Measurements from ENCODE around the gene TOMM6.
"Not testable (repeated sequence)": the region's sequence is repeated elsewhere in the genome, so short reads cannot be mapped to it uniquely, and the experiment has no call there.

Gene TOMM6

DNA sequence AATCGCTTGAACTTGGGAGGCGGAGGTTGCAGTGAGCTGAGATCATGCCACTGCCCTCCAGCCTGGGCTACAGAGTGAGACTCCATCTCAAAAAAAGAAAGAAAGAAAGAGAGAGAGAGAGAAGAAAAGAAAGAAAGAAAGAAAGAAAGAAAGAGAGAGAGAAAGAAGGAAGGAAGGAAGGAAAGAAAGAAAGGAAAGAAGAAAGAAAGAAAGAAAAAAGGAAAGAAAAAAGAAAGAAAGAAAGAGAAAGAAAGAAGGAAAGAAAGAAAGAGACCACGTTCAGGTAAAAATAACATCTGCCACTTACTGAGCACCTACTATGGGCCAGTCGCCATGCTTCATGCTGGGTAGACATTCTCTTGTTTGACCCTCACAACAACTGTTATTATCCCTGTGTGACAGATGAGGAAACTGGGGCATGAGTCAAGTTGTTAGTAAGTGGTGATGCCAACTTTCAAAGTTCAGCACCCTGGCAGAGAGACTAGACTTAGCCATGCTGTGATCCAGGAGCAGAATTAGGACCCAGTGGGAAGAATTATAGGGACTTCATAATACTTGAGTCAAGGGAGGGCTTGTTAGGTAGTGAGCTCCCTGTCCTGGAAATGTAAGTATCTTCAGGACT, 21.3 kb upstream of the TOMM6 start:
- DNase-seq, result not testable (repeated sequence)

DNA sequence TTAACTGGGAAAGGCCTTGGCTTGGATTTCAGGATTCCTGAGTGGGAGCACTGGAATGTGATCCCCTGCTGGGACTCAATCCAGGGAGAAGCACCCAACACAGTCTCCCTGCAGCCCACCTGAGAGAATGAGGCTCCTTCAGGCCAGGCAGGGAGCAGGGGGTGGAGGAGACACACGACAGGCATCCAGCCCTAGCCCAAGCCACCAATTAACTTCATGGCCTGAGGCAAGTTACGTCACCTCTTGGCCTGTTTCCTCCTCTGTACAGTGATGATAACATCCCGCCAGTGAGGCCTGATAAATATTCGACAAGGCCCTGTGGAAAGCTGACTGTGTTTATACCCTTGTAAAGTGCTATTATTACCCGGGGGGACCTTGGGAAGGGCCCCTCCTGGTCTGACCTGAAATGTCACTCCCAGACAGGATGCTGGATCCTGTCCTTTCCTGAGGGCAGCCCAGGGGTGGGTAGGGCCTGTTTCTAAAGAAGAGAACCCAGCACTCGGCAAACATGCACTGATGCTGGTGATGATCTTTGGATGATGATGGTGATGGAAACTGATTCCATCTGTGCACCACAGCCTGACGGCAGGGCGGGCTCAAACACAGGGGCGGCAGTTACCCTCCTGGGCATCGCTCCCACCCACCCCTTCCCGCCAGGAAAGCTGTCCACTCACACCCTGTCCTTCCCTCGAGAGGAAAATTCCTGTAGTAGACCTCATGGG, 20.2 kb upstream of the TOMM6 start:
- DNase-seq, result no peak

DNA sequence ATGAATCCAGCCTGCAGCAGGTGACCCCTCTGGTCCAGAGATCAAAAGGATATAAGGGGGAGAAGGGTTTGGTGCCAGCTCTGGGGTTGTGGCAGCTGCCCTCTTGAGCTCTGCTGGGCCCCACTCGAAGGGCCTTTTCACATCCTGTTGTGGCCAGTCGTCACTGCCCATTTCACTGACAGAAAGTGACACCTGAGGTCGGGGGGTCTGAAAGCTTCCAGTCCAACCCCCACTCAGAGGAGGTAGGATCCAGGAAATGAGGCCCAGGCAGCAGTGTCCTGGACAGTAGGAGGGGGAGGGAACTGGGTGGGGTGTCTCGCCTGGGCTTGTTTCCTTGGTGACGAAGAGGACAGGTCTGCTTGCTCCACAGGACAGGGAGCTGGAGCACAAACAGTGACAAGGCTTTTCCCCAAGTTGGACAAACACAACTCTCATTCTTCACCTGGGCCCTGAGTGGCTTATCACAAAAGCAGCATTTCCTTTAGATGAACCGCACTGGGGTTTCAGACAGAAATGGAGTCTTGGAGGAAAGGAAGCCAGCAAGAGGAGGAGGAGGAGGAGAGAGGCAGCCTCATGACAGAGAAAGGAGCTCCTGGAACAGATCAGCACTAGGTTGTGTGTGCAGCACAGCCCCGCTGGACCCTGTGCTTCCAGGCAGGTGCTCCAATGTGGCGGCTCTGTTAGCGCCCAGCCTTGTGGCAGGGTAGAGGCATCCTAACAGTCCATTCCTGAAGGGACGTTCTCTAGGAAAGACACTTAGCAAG, 18.8 kb upstream of the TOMM6 start:
- DNase-seq, result no peak

DNA sequence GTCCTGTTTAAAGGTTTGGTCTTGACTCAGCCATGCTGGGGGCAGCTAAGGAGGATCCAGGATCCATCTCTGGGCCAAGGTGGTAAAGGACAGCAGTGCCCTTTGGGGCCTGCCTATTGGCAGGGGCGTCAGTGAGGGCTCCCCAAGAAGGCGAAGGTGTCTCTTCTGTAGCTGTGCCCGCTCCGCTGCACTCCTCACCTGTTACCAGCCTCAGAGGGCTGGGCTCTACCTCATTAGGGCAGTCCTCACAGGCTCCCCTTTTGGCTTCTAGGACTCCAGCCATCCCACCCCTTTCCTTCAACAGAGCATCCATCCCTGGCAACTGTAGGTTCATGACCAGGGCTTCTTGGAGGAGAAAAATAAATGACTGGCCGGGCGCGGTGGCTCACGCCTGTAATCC, 18.1 kb upstream of the TOMM6 start:
- no peak for DNase-seq

DNA sequence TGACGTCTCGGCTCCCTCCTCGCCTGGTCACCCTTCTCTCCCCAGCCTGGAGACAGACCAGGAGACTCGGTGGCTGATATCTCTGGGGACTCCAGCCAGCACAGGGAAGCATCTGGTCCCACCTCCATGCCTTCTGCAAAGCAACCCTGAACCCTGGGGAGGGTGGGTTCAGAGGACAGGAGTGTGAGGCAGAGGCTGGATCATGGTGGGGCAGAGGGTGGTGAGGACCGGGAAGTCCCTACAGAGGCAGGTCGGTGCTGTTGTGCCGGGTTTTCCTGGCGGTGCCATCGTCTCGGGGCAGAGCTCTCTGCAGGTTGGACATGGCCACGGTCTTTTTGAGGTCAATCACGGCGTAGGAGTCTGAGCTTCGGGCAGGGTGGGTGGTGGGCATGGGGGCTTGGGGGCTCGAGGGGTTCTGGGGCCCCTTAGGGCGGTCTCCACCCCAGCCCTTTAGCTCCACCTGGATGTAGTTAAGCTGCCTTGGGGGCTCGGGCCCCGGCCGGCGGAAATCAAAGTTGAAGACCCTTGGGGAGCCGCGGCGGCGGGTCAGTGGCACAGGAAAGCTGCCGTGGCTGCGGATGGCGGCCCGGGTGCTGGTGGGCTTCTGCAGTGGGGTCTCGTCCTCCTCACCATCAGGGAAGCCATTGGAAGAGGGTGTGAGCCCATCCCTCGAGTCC, 17.0 kb upstream of the TOMM6 start:
- no peak for DNase-seq

DNA sequence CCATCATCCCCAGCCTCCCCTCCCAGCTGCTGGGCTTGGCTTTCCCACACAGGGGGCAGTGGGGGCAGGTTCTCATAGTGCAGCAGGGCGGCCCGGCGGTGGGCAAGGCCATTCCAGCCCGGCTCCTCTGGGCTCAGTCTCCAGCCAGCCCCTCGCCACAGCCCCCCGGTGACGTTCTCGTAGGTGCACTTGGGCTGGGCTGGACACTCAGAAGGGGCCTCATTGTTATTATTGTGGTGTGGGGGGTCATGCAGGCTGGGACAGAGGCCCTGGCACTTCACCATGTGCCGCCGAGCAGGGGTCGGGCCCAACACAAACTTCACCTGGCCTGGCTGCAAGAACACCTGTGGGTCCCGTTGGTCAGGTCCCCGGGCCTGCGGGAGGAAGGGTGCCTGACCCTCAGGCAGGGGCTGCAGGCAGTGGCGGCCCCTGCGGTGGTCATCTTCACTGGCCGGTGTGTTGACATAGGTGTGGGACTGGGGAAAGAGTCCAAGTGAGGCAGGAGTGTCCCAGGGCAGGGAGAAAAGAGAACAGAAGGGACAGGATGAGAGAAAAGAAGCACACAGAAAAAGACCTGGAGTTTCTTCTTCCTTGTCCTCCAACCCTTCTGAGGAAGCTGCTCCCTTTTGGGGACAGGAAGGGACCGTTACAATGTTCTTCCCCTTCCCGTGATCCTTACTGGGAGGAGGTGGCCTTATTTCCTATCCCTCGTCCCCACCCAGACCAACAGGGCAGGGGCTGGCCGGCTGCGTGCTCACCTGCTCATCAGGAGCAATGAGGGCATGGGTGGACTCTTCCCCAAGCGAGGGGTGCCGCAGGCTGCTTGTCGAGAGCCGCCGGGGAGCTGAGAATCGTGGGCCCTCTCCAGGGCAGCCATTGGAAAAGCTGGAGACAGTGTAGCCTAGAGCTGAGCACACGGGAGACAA, 16.2 kb upstream of the TOMM6 start:
- DNase-seq, result no peak

DNA sequence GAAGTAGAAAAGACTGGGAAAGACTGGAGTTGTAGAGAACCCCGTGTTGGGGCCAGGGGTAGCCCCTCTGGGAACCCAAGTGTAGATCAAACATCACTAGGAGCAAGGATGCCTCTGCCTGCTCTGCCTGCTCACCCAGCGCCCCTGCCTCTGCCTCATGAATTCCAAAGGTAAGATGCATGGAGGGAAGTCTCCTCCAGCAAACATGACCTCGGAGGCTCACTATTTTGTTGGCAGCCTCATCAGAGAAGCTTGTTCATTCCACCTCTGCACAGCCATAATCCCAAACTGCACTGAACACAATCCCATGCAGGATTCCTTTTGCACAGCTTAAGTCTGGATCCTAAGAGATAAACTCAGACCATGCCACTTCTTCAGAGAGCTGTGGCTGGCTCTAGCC, 12.7 kb upstream of the TOMM6 start:
- no peak for DNase-seq

DNA sequence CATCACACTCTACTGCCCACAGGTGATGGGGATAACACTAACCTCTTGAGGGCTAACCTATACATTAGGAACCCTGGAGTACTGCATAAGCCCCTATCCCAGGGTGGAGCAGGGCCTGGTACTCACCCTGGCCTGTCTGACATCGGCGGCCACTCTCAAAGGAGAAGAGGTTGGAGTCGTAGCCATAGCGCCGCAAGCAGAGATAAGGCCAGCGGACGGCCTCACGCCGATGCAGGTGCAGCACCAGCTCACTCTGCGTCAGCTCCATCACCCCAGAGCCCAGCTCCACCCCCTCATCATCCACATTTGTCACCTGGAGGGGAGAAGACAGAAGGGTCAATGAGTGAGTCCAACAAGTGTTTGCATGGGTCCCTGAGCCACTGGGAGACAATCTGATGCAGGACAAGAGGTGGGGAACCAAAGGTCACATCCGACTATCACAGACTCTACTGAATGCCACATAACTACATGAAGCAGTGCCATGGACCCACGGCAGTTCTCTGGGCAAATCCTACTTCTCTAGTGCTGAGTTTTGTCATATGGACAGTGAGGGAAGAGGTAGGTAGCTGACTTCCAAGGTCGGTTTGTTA, 12.1 kb upstream of the TOMM6 start:
- no peak for DNase-seq

DNA sequence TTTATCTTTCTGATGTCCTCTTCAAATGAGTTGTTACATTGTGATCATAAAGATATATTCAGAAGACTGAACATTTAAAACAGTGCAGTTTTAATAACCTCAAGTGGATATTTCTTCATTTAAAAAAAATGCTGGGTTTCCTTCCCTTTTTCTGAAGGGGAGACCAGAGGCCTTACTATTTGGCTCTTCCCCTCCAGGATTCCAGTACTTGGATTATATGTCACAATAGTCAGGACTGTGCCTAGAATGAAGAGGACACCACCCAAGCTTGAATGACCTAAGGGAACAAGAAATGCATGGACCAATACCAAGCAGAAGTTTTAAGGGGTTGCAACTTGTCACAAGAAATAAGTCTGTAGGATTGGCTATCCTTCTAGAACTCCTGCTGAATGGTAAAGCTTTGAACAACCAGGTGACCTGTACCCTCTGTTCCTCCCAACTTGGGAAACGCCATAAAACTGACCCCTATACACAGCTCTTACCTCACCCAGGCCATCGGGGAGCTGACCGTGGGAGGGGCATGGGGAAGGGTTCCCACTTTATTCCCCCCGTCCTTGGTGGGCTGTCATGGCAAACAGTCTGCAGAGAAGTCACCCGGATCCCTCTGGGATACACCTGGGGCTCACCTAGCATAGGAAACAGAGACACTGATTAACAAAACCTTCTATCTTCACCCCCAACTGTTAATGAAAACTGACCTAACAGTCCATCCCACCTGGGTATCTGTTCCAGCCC, 9.8 kb upstream of the TOMM6 start:
- no peak for DNase-seq

DNA sequence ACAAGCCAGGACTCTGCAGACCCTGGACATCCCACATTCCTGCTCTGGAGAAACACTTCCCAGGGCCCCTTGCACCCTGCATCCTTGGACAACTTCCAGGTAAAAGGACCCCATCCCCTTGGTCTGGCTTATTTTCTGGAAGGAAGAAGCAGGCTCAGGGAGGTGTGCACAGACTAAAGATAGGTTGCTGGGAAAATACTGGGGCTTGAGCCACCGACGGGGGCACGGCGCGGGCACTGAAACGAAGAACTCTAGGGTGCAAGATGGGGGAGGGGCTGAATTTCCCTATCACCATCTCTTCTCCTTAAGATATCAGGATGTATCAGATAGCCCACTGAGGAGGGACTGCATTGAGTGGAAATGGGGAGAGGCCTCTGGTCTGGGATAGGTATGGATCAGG, 8.6 kb upstream of the TOMM6 start:
- DNase-seq, result no peak

DNA sequence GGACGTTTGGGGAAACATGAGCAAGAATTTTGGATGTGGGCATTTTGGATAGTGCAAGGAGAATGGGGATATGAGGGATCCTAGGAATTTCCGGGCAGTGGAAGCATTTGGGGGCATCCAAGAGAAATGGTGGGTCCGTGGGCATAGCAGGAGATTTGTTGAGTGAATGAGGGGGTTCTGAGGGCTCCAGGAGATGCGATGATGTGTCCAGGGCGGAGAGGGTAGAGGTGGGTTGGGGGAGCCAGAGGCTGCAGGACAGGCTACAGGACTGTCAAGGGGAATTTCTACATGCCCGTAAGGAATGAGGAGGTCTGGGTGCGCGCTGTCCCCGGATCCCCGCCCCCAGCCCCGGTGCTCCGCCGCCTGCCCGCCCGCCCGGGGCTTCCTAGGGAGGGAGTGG, 8.2 kb upstream of the TOMM6 start:
- no peak for DNase-seq

DNA sequence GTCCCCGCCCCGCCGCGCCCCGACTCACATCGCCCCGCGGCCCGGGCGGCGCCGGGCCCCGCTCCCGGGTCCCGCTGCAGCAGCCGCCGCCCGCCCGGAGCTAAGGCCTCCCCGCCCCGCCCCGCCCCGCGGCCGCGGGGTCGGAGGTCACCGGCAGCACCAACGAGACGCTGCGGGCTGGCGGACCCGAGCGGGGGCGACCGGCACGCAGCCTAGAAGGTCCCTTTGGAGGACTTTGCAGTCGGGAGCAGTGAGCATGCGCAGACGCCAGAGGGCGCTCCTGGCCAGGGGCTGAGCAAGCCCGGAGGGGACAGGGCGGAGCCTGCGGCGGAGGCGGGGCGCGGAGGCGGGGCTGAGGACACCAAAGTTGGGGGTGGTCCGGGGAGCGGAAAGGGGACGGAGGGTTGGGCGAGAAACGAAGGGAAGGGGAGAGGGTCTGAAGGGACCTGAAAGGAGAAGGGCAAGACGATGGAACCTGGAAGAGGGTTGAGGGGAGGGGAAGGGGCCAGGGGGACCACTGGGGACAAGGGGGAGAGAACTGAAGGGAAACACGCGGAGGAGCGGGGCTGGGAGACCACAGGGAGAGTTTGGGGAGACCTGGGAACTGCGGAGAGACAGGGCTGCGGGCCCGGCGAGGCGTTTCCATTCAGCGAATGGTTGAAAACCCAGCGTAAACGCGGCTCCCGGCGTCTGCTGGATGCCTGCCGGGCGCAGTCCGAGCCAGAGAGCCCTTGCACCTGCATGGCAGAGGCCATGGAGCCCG, 7.5 kb upstream of the TOMM6 start, which contains the start of gene FRS3:
FRS3 (minus strand) TSS at position 113 of the 763 bp plus-strand sequence. CDS start 2,913 bp downstream, outside the sequence.
- DNase-seq, result peak; percentile 99

DNA sequence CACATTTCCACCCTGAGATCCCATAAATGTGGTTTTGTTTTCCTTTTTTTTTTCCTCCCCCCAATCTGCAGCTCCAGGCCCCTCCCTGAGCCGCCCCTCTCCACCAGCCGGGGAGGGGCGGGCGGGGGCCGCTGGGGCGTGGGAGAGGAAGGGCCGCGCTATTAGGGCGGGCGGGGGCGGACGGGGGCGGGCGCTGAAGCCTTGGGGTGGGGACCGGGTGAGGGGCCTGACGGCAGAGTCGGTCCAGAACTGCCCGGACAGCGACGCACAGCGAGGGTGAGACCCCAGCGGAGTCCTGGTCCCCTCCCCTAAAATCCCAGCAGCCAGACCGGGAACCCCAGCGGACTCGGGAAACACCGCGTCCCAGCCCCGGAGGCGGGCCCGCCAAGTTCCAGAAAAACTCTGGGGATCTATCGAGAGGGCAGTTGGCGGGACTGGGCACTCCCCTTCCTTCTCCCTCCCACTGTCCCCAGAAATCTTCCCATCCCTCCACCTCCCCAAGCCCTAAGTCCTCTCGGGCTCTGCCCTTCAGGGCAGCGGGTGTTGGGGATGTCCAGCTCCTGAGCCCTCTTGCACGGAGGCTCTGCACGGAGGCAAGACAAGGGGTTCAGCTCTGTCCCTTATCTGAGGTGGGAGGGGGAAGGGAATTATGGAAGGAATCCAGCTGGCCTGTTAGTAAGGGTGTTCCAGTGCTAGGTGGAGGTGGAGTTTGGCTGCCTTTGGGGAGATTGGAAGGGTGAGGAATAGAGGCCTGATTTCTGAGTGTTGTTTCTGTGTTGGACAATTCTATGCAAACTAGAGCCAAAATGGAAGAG, 6.7 kb upstream of the TOMM6 start, which contains the start of gene PRICKLE4:
PRICKLE4 (plus strand) TSS at position 232 of the 815 bp plus-strand sequence. CDS start 2,692 bp downstream, outside the sequence.
- no peak for DNase-seq

DNA sequence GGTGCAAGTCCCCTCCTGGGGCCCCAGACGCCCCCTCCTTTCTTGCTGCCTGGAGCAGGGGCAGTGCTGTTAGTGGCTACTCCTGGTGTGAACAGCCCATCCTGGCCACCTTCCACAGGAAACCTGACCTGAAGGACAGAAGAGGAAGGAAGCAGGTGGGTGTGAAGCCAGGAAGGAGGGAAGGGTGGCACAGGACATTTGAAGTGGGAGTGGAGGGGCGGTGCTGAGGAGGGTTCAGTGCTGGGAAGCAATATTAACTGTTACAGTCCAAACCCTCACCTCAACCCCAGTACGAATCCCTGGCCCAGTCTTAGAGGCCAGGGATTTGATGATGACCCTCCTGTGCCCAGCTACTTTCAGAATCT, 6.1 kb upstream of the TOMM6 start:
- DNase-seq, result no peak

DNA sequence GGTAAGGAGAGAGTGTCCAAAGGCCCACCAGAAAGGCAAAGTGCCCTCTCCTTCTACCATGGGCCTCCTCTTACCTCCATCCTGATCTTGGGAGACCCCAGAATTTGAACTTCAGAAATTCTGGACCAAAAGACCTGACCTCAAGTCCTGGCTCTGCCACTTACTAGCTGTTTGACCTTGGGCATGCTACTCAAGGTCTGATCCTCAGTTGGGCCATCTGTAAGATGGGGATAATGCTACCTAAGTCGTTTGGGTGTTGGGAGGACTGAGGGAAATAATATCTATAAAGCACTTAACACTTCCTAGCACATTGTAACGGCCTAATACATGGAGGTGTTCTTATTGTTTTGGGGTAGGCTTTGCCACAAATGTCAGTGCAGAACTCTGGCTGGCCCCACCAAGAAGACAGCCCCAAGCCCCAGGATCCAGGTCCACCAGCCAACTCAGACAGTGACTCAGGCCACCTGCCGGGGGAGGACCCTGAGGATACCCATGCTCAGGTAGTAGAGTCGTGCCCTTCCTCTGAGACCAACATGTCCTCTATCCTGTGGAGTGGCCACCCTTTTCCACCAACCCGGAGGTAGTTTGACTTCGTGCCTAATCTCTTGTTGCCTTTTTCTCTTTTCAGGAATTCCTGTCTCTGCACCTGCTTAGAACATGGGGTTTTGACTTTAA, 4.3 kb upstream of the TOMM6 start:
- DNase-seq, result no peak

DNA sequence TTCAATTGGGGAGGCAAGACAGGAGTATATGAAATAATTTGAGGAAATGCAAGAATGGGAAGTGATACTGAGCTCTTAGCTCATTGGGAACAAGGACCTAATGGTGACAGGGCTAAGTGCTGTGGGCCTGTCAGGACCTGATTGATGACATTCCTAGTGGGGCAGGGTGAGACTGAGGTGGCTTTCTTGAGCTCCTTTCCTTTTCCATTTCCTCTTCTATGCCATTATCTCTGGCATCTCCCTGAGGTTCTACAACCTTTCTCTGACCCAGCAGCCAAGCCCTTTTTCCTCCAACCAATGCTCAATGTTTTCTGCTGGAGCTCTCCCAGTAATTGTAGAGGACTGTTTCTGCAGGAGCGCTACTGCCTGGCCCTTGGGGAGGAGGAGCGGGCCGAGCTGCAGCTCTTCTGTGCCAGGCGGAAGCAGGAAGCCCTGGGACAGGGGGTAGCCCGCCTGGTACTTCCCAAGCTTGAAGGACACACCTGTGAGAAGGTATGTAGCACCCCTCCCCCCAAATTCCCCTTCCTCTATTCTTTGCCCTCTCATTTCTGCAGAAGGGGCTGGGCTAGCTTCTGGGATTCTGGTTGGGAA, 2.8 kb upstream of the TOMM6 start:
- DNase-seq, result no peak

DNA sequence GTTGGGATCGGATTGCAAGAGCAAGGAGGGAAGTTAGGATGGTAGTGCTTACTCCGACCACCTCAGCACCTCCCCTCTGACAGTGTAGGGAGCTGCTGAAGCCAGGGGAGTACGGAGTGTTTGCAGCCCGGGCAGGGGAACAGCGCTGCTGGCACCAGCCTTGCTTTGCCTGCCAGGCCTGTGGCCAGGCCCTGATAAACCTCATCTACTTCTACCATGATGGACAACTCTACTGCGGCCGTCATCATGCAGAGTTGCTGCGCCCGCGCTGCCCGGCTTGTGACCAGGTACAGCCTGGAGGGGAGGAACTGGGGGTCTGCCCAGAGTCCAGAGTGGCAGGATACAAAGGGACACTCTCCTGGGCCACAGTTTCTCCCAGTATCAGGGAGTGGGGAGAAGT, 2.2 kb upstream of the TOMM6 start:
- DNase-seq, result no peak

DNA sequence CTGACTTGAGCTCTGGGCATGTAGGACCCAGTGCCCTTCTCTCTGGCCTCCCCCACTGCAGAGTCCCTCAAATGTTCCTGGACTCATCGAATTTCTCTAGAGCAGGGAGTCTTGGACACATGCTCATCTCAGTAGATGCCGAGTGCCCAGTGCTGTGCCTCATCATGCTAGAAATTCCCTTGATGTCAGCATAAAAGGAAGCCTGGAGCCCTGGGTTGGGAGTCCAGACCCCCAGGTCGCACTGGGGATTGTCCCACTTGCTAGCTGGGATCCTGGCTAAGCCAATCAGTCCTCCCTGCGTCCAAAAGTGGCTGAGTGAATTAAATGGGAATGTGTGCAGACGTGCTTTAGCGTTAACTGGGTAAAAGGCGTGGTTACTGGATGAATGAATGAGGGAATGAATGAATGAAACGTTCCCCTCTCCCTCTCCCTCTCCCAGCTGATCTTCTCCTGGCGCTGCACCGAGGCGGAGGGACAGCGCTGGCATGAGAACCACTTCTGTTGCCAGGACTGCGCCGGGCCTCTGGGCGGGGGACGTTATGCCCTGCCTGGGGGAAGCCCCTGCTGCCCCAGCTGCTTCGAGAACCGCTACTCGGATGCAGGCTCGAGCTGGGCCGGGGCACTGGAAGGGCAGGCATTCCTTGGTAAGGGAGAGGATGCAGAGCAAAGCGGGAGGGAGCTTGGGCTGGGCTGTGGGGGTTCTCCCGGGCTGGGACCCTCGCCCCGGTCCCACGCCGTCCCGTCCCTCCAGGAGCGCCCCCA, 1.6 kb upstream of the TOMM6 start:
- DNase-seq, result no peak

All from activated CD4-positive, alpha-beta T cell treated with anti-CD3 and anti-CD28 coated beads, Interleukin-10, Interleukin-2, amounts not matched to agents 100 ng/mL and 50 ng/mL, durations not matched to agents 16 hours and 8 hours (primary cell).